Mammary epithelial cell (primary cell): ENCODE data around the gene EXD3.

Source experiments
- CTCF ChIP-seq, 2 donors: IDR thresholded peaks in 1 of 2; conservative IDR thresholded peaks in 1 of 2; 2 replicates each; pipeline ENCODE4 v1.5.1; 2011 to 2012; ENCODE audit warnings: inconsistent platforms in 2 of 2, low read length in 2 of 2, mild to moderate bottlenecking in 2 of 2, control low read depth in 1 of 2, low read depth in 1 of 2; ENCODE audit not compliant: insufficient read depth in 1 of 2; ENCODE audit errors: extremely low read depth in 1 of 2
- EZH2 ChIP-seq: IDR thresholded peaks from 2 replicates; pipeline ENCODE4 v1.6.1; 2012; ENCODE audit warnings: low read length, inconsistent platforms, borderline replicate concordance

- no peak for TF ChIP-seq CTCF (conservative IDR thresholded peaks at IDR 0.05 in 1 of 2, IDR thresholded peaks at IDR 0.05 in 1 of 2; ENCODE audit: extremely low read depth in 1 of 2, insufficient read depth in 1 of 2, low read depth in 1 of 2, low read length in 2 of 2)
- no peak for TF ChIP-seq EZH2
Measured at GRCh38 chr9:137435381-137435891, 12.5 kb upstream of the EXD3 start.
